ENCODE results near the gene ACCS.

ACCS gene

GRCh38 chr11:44046182-44046581 is 19.9 kb upstream of the ACCS start:
- DNase-seq: no peak

- DNase-seq: no peak
These were observed 18.8 kb upstream of the ACCS start for GRCh38 chr11:44047298-44047697.

- DNase-seq: no peak
These were observed 18.1 kb upstream of the ACCS start, which contains the start of gene ACCSL for GRCh38 chr11:44047931-44048431. Gene ACCSL, plus strand, starts transcription at chr11:44047981. Its CDS starts 56 bp downstream, at chr11:44048037.

- DNase-seq: no peak
These were observed 16.2 kb upstream of the ACCS start for GRCh38 chr11:44049832-44050231.

GRCh38 chr11:44051171-44051570 is 14.9 kb upstream of the ACCS start:
- DNase-seq: no peak

- no peak for DNase-seq
These were observed 8.7 kb upstream of the ACCS start for GRCh38 chr11:44057340-44057739.

- no peak for DNase-seq
These were observed 7.8 kb upstream of the ACCS start for GRCh38 chr11:44058275-44058674.

- no peak for DNase-seq
These were observed 859 bp upstream of the ACCS start for GRCh38 chr11:44065161-44065661.

GRCh38 chr11:44066732-44067141 is 667 bp downstream of the ACCS start:
- DNase-seq: peak; percentile 72

- DNase-seq: no peak
These were observed 1.2 kb downstream of the ACCS start for GRCh38 chr11:44067266-44067665.

- no peak for DNase-seq
These were observed 2.1 kb downstream of the ACCS start for GRCh38 chr11:44068180-44068579.

GRCh38 chr11:44071157-44071556 is 5.1 kb downstream of the ACCS start:
- DNase-seq: no peak

GRCh38 chr11:44072757-44073658 is 6.9 kb downstream of the ACCS start:
- DNase-seq: no peak

- no peak for DNase-seq
These were observed 12.7 kb downstream of the ACCS start for GRCh38 chr11:44078794-44079193.

GRCh38 chr11:44079376-44079775 is 13.3 kb downstream of the ACCS start:
- DNase-seq: no peak

GRCh38 chr11:44080951-44081350 is 14.9 kb downstream of the ACCS start:
- DNase-seq: no peak

- DNase-seq: no peak
These were observed 16.6 kb downstream of the ACCS start for GRCh38 chr11:44082645-44083044.

GRCh38 chr11:44083433-44083832 is 17.4 kb downstream of the ACCS start:
- DNase-seq: no peak

GRCh38 chr11:44083906-44084305 is 17.8 kb downstream of the ACCS start:
- DNase-seq: no peak

- no peak for DNase-seq
These were observed 19.3 kb downstream of the ACCS start for GRCh38 chr11:44085330-44085729.

GRCh38 chr11:44088377-44088776 is 22.3 kb downstream of the ACCS start:
- no peak for DNase-seq

- no peak for DNase-seq
These were observed 22.8 kb downstream of the ACCS start for GRCh38 chr11:44088871-44089270.

GRCh38 chr11:44090539-44090938 is 24.5 kb downstream of the ACCS start:
- no peak for DNase-seq

GRCh38 chr11:44094260-44094868 is 28.3 kb downstream of the ACCS start:
- peak; percentile 77 for DNase-seq
